Ascending aorta (tissue), 2 donors: Measurements from ENCODE around the gene PTPRG. TPM values are rescaled to one million over a fixed set of nuclear protein-coding genes. Genes with fewer than 3 reads are reported as not detected.

Experiments
- DNase-seq, 2 donors: peaks; one replicate each; pipeline ENCODE4 v3.0.0-alpha.2; 2019; ENCODE audit warnings: low spot score in 2 of 2
- H3K27ac ChIP-seq, 2 donors: fragments of 200-600 bp; sonication (generic); one replicate each; pipeline ENCODE4 v1.5.1; 2016 to 2017; ENCODE audit warnings: mild to moderate bottlenecking in 1 of 2
- H3K27me3 ChIP-seq: fragments of 200-600 bp; sonication (generic); one replicate; pipeline ENCODE4 v1.5.1; 2017
- H3K36me3 ChIP-seq, 2 donors: fragments of 200-600 bp; sonication (generic); one replicate each; pipeline ENCODE4 v1.5.1; 2016
- H3K4me1 ChIP-seq, 2 donors: fragments of 200-600 bp; sonication (generic); one replicate each; pipeline ENCODE4 v1.5.1; 2016 to 2017; ENCODE audit warnings: mild to moderate bottlenecking in 1 of 2
- H3K4me3 ChIP-seq, 2 donors: fragments of 200-600 bp; sonication (generic); one replicate each; pipeline ENCODE4 v1.5.1; 2016 to 2017; ENCODE audit warnings: mild to moderate bottlenecking in 1 of 2
- H3K9me3 ChIP-seq, 2 donors: fragments of 200-600 bp; sonication (generic); one replicate each; pipeline ENCODE4 v1.5.1; 2016
- intact Hi-C: fragments of 100-400 bp; cut with DNase I; formaldehyde crosslinking; loops from one replicate; pipeline ENCODE4 v1.15.1; 2023
- total RNA-seq: library from RNA; depleted of rRNA; stranded (reverse); fragments of >200 nt; gene quantifications from one replicate; pipeline ENCODE4 v1.1.0, GENCODE V29; 2016
- TF ChIP-seq, protein P1 (sequence below), 3 experiments: fragments of 200-600 bp in 2 of 3; fragments of 450-650 bp in 1 of 3; sonication (generic) in 2 of 3; IDR thresholded peaks; one replicate each; pipeline ENCODE4 v1.5.1; 2016 to 2019; ENCODE audit warnings: antibody characterized with exemption in 3 of 3, mild to moderate bottlenecking in 1 of 3, moderate library complexity in 1 of 3

The PTPRG gene
- total RNA-seq, 1 donor from 2014 or later, result 129 TPM

DNA sequence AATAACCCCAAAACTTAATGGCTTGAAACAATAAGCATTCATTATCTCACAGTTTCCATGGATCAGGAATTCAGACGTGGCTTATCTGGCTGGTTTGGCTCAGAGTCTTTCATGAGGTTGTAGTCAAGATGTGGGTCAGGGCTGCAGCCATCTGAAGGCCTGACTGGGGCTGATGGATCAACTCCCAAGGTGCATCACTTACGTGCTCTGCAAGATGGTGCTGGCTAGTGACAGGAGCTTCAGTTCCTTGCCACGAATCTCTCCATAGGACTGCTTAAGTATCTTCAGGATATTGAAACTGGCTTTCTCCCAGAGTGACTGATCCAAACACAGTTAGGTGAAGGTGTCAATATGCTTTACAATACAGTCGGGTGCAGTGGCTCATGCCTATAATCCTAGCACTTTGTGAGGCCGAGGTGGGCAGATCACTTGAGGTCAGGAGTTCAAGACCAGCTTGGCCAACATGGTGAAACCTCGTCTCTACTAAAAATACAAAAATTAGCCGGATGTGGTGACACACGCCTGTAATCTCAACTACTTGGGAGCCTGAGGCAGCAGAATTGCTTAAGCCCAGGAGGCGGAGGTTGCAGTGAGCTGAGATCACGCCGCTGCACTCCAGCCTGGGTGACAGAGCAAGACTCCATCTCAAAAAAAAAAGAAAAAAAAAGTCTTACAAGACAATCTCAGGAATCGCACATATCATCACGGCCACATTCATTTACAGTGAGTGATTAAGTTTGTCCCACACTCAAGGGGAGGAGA is 28.5 kb upstream of the PTPRG start:
- TF ChIP-seq, protein P1, sequence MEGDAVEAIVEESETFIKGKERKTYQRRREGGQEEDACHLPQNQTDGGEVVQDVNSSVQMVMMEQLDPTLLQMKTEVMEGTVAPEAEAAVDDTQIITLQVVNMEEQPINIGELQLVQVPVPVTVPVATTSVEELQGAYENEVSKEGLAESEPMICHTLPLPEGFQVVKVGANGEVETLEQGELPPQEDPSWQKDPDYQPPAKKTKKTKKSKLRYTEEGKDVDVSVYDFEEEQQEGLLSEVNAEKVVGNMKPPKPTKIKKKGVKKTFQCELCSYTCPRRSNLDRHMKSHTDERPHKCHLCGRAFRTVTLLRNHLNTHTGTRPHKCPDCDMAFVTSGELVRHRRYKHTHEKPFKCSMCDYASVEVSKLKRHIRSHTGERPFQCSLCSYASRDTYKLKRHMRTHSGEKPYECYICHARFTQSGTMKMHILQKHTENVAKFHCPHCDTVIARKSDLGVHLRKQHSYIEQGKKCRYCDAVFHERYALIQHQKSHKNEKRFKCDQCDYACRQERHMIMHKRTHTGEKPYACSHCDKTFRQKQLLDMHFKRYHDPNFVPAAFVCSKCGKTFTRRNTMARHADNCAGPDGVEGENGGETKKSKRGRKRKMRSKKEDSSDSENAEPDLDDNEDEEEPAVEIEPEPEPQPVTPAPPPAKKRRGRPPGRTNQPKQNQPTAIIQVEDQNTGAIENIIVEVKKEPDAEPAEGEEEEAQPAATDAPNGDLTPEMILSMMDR (IDR thresholded peaks at IDR 0.05), result no peak
- Histone ChIP-seq H3K4me3 (no peak overlapping the region), H3K4me1 (no peaks in the 10 kb centered on the region), H3K9me3 (no peaks in the 10 kb centered on the region), H3K27ac (no peak overlapping the region), H3K36me3 (no peaks in the 10 kb centered on the region), H3K27me3 (no peaks in the 10 kb centered on the region)
- intact Hi-C loops, result no loop called here
- no peak for DNase-seq

DNA sequence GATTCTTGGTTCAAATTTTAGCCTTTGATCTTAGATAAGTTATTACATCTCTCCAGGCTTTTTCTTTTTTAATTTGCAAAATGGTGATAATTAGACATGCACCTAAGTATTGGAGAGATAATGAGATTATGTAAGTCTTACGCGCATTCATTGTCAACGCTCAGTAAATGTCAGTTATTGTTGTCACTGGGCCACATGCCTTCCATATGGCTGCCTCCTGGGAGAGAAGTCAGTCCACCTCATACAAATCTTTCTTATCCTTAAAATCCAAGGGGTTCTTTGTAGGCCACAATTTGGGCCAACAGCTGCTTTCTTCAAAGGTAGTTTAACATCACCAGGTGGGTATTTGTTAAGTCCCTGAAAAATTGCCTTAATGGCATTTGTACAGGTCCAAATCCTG is 25.5 kb upstream of the PTPRG start:
- Histone ChIP-seq H3K4me3 (no peak overlapping the region), H3K4me1 (no peaks in the 10 kb centered on the region), H3K36me3 (no peaks in the 10 kb centered on the region), H3K27ac (no peak overlapping the region), H3K27me3 (no peaks in the 10 kb centered on the region), H3K9me3 (no peaks in the 10 kb centered on the region)
- DNase-seq, result no peak
- intact Hi-C loops, result no loop called here
- TF ChIP-seq, protein P1 (IDR thresholded peaks at IDR 0.05), result no peak

DNA sequence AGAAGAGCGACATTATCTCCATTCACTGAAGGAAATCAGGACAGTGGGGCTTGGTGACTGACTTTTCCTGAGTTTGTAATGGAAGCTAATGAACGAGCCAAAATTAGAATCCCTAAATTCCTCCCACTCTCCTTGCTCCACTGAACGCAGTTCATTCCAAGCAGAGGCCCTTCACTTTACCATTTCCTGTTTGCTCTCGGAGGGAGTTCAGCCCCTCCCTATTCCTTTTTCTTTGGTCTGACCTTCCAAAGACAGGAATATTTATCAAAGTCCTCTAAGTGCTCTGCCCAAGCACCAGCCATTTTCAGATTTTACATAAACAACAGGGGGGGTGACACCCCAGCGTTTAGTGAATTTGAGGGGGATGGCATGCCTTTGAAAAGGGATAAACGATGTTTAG is 24.0 kb upstream of the PTPRG start:
- Histone ChIP-seq H3K27me3 (no peaks in the 10 kb centered on the region), H3K27ac (no peak overlapping the region), H3K4me3 (no peak overlapping the region), H3K4me1 (no peaks in the 10 kb centered on the region), H3K36me3 (no peaks in the 10 kb centered on the region), H3K9me3 (no peaks in the 10 kb centered on the region)
- TF ChIP-seq, protein P1 (IDR thresholded peaks at IDR 0.05), result no peak
- intact Hi-C loops, result no loop called here
- no peak for DNase-seq

DNA sequence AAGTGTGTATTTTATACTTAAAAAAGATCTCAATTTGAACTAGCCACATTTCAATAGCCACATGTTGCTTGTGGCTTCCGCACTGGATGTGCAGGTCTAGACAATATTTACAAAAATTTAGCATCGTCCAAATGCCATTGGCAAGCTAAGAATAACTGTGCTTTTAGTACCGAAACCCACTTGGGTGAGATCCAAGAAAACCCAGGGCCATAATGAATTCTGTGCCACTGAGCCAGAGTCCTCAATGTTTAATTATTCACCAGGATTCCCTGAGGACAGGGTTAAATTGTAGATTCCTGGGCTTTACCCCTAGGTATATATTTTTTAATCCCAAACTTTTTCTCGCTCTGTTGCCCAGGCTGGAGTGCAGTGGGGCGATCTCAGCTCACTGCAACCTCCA is 22.9 kb upstream of the PTPRG start:
- Histone ChIP-seq H3K4me3 (no peak overlapping the region), H3K27ac (no peak overlapping the region), H3K27me3 (no peaks in the 10 kb centered on the region), H3K4me1 (no peaks in the 10 kb centered on the region), H3K9me3 (no peaks in the 10 kb centered on the region), H3K36me3 (no peaks in the 10 kb centered on the region)
- intact Hi-C loops, result no loop called here
- TF ChIP-seq, protein P1 (IDR thresholded peaks at IDR 0.05), result no peak
- DNase-seq, result no peak

DNA sequence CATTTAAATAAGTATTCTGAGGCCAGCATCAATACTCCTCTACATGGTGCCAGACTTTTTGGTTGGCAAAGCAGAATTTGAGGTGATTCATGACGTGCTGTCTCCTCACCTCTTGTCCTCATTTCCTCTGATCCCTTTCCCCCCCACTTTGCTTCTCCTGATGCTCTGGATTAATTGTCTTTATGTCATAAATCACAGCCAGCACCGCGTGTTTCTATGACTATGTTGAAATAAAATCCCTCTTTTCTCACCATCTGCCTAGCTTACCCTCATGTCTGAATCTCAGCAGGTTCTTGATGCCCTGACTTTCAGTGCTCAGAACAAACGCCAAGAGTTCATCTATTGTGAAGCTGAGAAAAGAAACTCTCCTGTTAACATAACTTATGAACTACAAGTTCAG is 19.7 kb upstream of the PTPRG start:
- Histone ChIP-seq H3K4me1 (no peaks in the 10 kb centered on the region), H3K4me3 (no peak overlapping the region), H3K27me3 (no peaks in the 10 kb centered on the region), H3K27ac (no peak overlapping the region), H3K9me3 (no peaks in the 10 kb centered on the region), H3K36me3 (no peaks in the 10 kb centered on the region)
- TF ChIP-seq, protein P1 (IDR thresholded peaks at IDR 0.05), result no peak
- intact Hi-C loops, result no loop called here
- no peak for DNase-seq

DNA sequence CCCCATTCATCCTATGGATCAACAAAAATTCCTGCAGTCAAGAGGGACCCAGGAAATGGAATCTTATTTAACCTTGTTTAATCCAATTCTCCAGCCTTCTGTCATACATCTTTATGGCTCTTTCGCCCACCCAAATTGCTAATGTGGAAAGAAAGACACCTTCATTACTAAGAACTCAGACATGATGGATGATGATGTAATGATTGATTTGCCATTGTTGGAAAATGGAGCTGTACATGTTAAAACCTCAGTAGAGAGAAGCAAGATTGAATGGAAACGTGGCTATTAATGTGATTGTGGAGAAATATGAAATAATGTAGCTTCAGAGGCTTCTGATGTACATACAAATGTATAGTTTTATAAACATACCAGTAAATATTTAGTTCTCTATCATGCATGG is 15.7 kb upstream of the PTPRG start:
- Histone ChIP-seq H3K4me1 (no peaks in the 10 kb centered on the region), H3K4me3 (no peak overlapping the region), H3K36me3 (no peaks in the 10 kb centered on the region), H3K9me3 (no peaks in the 10 kb centered on the region), H3K27ac (no peak overlapping the region), H3K27me3 (no peaks in the 10 kb centered on the region)
- intact Hi-C loops, result no loop called here
- no peak for DNase-seq
- TF ChIP-seq, protein P1 (IDR thresholded peaks at IDR 0.05), result no peak
